ENCODE results near the gene MARK3.

The MARK3 gene

GRCh38 chr14:103535891-103536565, 150.8 kb downstream of the MARK3 start:
- no peak for TF ChIP-seq ZFX (IDR thresholded peaks at IDR 0.05)
- no peak for TF ChIP-seq CTCF (conservative IDR thresholded peaks at IDR 0.05)
- H3K27ac ChIP-seq: no peak overlapping the region

- TF ChIP-seq CTCF (conservative IDR thresholded peaks at IDR 0.05) (no peak), ZFX (IDR thresholded peaks at IDR 0.05) (no peak)
- no peak overlapping the region for H3K27ac ChIP-seq
Observed at GRCh38 chr14:103536693-103537092, 151.5 kb downstream of the MARK3 start.

- TF ChIP-seq CTCF (conservative IDR thresholded peaks at IDR 0.05) (no peak), ZFX (IDR thresholded peaks at IDR 0.05) (no peak)
Observed at GRCh38 chr14:103537175-103537990, 152.2 kb downstream of the MARK3 start.

GRCh38 chr14:103538291-103539055, 153.3 kb downstream of the MARK3 start:
- no peak for TF ChIP-seq CTCF (conservative IDR thresholded peaks at IDR 0.05)
- no peak for TF ChIP-seq ZFX (IDR thresholded peaks at IDR 0.05)
- H3K27ac ChIP-seq: no peak overlapping the region

More at GRCh38 chr14:103537175-103537990, 152.2 kb downstream of the MARK3 start:
- no peak overlapping the region for H3K27ac ChIP-seq

- no peak overlapping the region for H3K27ac ChIP-seq
- TF ChIP-seq ZFX (IDR thresholded peaks at IDR 0.05) (no peak), CTCF (conservative IDR thresholded peaks at IDR 0.05) (no peak)
Observed at GRCh38 chr14:103539056-103539825, 154.0 kb downstream of the MARK3 start.

- TF ChIP-seq ZFX (IDR thresholded peaks at IDR 0.05): no peak
- no peak for TF ChIP-seq CTCF (conservative IDR thresholded peaks at IDR 0.05)
- no peak overlapping the region for H3K27ac ChIP-seq
Observed at GRCh38 chr14:103540821-103541708, 155.8 kb downstream of the MARK3 start.
